HCT116 (cell line): ENCODE results near the gene TMEM212.

Experiments
- ATF3 ChIP-seq: IDR thresholded peaks from 2 replicates; pipeline ENCODE4 v1.6.1; 2012
- POLR2AphosphoS5 ChIP-seq: IDR thresholded peaks from 2 replicates; pipeline ENCODE4 v1.6.1; 2011; ENCODE audit warnings: mild to moderate bottlenecking, low read depth, low read length, moderate library complexity
- SP1 ChIP-seq: IDR thresholded peaks from 2 replicates; pipeline ENCODE4 v1.6.1; 2012; ENCODE audit warnings: low read depth
- ZNF274 ChIP-seq: fragments of 200-500 bp; sonication (Bioruptor generic); IDR thresholded peaks from 2 replicates; pipeline ENCODE4 v1.6.1; 2014; ENCODE audit warnings: mild to moderate bottlenecking, low read depth, low read length, inconsistent platforms

- TF ChIP-seq ATF3 (no peak), SP1 (no peak), POLR2AphosphoS5 (no peak), ZNF274 (no peak)
Measured at GRCh38 chr3:171849617-171850319, 6.6 kb downstream of the TMEM212 start.
